ENCODE data around the gene TMEM86B. TPM values are rescaled to one million over a fixed set of nuclear protein-coding genes. Genes with fewer than 3 reads are reported as not detected.

Gene TMEM86B
- polyA plus RNA-seq, 1 donor from 2014 or later: 2.3 TPM

DNA sequence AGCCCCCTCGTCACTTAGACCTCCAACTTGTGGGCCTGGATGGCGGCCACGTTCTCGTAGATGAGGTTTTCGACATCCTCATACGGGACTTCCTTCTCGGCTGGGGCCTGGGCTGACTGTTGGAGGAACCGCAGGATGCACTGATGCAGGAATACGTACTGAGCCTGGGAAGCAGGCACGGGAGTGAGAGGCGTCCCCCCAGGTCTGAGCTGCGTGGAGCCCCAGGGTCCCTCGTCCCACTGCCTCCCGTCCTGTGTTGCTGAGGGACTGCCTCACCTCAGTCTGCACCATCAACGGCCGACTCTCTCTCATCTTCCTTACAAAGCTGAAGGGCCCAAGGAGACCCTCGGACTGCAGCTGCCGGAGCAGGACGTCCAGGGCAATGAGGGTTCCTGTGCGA lies 46.8 kb downstream of the TMEM86B start:
- no peak overlapping the region for H3K27ac ChIP-seq (ENCODE audit: low read length)
- no peaks in the 10 kb centered on the region for H3K9me3 ChIP-seq (ENCODE audit: low read length)
- no peaks in the 10 kb centered on the region for H3F3A ChIP-seq (ENCODE audit: insufficient read depth, low read length, poor library complexity, severe bottlenecking)
- no peak overlapping the region for H3K4me3 ChIP-seq (ENCODE audit: low read length)
- peaks cover 4% of the 10 kb centered on the region for H3K79me2 ChIP-seq (replicated peaks; ENCODE audit: insufficient read depth, low read length)
- H3K9ac ChIP-seq (ENCODE audit: low read length): no peak overlapping the region
- no peak overlapping the region for H3K4me2 ChIP-seq (ENCODE audit: low read length)
- TF ChIP-seq REST (IDR thresholded peaks at IDR 0.05; ENCODE audit: borderline replicate concordance): no peak
- no peak for TF ChIP-seq POLR2AphosphoS5 (IDR thresholded peaks at IDR 0.05)
- TF ChIP-seq SMC3 (conservative IDR thresholded peaks at IDR 0.05; ENCODE audit: poor library complexity): no peak
- no peak for TF ChIP-seq EZH2 (IDR thresholded peaks at IDR 0.05; ENCODE audit: borderline replicate concordance, insufficient read depth, low read length, poor library complexity, severe bottlenecking)
- TF ChIP-seq MXI1 (conservative IDR thresholded peaks at IDR 0.05; ENCODE audit: poor library complexity, severe bottlenecking): no peak
- TF ChIP-seq EP300 (conservative IDR thresholded peaks at IDR 0.05; ENCODE audit: poor library complexity, severe bottlenecking): no peak
- TF ChIP-seq CTCF (IDR thresholded peaks at IDR 0.05; ENCODE audit: poor library complexity, severe bottlenecking): no peak
- no peak for TF ChIP-seq TAF1 (IDR thresholded peaks at IDR 0.05; ENCODE audit: low read depth)
- no peak for TF ChIP-seq RAD21 (conservative IDR thresholded peaks at IDR 0.05)
- no peaks in the 10 kb centered on the region for H3K9me2 ChIP-seq (ENCODE audit: insufficient read depth, low read length)
- H3K27me3 ChIP-seq (ENCODE audit: insufficient read depth, low read depth, low read length): peaks cover 28% of the 10 kb centered on the region
- H4K20me1 ChIP-seq (ENCODE audit: insufficient read depth): no peaks in the 10 kb centered on the region
- H3K36me3 ChIP-seq (ENCODE audit: insufficient read depth, low read length): peaks cover 7% of the 10 kb centered on the region
- H2AFZ ChIP-seq (ENCODE audit: low read depth, low read length): no peak overlapping the region

DNA sequence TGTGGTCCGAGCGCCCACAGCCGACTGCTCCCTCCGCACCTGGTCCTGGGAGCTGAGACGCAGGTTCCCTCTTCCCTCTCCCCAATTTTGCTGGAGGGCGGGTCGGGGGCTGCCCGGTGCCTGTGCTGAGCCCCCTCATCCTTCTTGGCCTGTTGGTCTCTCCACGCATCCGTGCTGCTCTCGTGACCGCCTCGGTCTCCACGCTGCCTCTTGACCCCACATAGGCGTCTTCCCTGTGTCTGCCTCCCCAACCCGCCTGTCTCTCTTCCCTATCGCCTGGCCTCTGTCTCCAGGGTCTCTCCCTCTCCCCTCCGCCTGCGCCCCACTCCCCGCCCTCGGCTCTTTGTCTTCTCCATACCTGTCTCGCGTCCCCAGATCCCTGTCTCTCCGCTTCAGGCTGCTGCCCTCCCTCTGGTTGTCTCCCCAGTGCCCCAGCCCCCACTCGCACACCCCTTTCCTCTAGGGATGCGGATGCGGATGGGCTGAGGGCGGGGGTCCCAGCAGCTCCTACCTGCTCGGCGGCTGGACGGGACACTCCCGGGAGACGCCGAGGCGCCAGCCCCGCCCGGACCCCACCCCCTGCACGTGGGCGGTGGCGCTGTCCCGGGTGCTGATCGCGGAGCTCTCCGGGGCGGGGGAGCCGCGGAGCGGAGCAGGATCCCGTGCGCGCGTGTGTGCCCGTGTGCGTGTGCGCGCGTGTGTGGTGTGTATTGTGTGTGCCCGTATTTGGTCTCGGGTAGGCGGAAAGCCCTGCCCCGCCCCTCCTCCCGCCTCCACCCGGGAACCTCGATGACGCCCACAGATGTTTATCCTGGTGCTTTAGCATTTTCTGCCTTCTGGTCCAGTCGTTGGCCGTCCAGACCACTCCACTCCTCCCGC lies 48.7 kb downstream of the TMEM86B start, which contains the start of gene SYT5:
TSS of gene SYT5 (minus strand) at position 684 of the 879 bp plus-strand sequence. CDS start 1,248 bp downstream, outside the sequence.
- peaks cover 7% of the 10 kb centered on the region for H3K36me3 ChIP-seq (ENCODE audit: insufficient read depth, low read length)
- H3K9me2 ChIP-seq (ENCODE audit: insufficient read depth, low read length): no peaks in the 10 kb centered on the region
- H3K9ac ChIP-seq (ENCODE audit: low read length): peak within 1 kb of the TSS; percentile 99
- no peaks in the 10 kb centered on the region for H3F3A ChIP-seq (ENCODE audit: insufficient read depth, low read length, poor library complexity, severe bottlenecking)
- H3K27ac ChIP-seq (ENCODE audit: low read length): peak within 1 kb of the TSS; percentile 98
- H3K9me3 ChIP-seq (ENCODE audit: low read length): no peaks in the 10 kb centered on the region
- H3K79me2 ChIP-seq (replicated peaks; ENCODE audit: insufficient read depth, low read length): peaks cover 4% of the 10 kb centered on the region
- peak within 1 kb of the TSS; percentile 66 for H2AFZ ChIP-seq (ENCODE audit: low read depth, low read length)
- H4K20me1 ChIP-seq (ENCODE audit: insufficient read depth): no peaks in the 10 kb centered on the region
- peak within 1 kb of the TSS; percentile 69 for H3K4me2 ChIP-seq (ENCODE audit: low read length)
- TF ChIP-seq TAF1 (IDR thresholded peaks at IDR 0.05; ENCODE audit: low read depth): peak; percentile 38
- no peak for TF ChIP-seq SMC3 (conservative IDR thresholded peaks at IDR 0.05; ENCODE audit: poor library complexity)
- TF ChIP-seq CTCF (IDR thresholded peaks at IDR 0.05; ENCODE audit: poor library complexity, severe bottlenecking): no peak
- TF ChIP-seq EP300 (conservative IDR thresholded peaks at IDR 0.05; ENCODE audit: poor library complexity, severe bottlenecking): no peak
- peak; percentile 49 for TF ChIP-seq MXI1 (conservative IDR thresholded peaks at IDR 0.05; ENCODE audit: poor library complexity, severe bottlenecking)
- peak; percentile 66 for TF ChIP-seq POLR2AphosphoS5 (IDR thresholded peaks at IDR 0.05)
- no peak for TF ChIP-seq EZH2 (IDR thresholded peaks at IDR 0.05; ENCODE audit: borderline replicate concordance, insufficient read depth, low read length, poor library complexity, severe bottlenecking)
- TF ChIP-seq REST (IDR thresholded peaks at IDR 0.05; ENCODE audit: borderline replicate concordance): peak; percentile 84
- TF ChIP-seq RAD21 (conservative IDR thresholded peaks at IDR 0.05): no peak
- H3K4me3 ChIP-seq (ENCODE audit: low read length): peak within 1 kb of the TSS; percentile 78
- H3K27me3 ChIP-seq (ENCODE audit: insufficient read depth, low read depth, low read length): peaks cover 23% of the 10 kb centered on the region

Measured in neural cell (in vitro differentiated cells).